Measurements from ENCODE around the gene MYO9A.

The MYO9A gene

DNA sequence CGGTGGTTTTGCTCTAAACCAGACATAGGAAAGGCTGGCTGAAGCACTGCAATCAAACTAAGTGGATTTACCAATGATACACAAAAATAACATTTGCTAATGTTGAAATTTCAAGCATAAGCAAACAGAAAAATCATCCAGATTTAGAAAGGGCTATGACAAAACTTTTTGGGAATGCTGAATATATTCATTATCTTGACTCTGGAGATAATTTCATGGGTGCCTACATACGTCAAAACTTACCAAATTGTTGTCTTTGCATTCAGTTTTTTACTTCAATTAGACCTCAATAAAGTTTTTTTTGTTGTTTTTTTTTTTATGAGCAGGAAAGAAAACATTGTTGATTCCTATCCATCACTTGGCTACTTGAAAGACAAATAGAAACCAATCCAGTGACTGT, 166.8 kb downstream of the MYO9A start:
- TF ChIP-seq, protein P1, sequence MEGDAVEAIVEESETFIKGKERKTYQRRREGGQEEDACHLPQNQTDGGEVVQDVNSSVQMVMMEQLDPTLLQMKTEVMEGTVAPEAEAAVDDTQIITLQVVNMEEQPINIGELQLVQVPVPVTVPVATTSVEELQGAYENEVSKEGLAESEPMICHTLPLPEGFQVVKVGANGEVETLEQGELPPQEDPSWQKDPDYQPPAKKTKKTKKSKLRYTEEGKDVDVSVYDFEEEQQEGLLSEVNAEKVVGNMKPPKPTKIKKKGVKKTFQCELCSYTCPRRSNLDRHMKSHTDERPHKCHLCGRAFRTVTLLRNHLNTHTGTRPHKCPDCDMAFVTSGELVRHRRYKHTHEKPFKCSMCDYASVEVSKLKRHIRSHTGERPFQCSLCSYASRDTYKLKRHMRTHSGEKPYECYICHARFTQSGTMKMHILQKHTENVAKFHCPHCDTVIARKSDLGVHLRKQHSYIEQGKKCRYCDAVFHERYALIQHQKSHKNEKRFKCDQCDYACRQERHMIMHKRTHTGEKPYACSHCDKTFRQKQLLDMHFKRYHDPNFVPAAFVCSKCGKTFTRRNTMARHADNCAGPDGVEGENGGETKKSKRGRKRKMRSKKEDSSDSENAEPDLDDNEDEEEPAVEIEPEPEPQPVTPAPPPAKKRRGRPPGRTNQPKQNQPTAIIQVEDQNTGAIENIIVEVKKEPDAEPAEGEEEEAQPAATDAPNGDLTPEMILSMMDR (IDR thresholded peaks at IDR 0.05; ENCODE audit: low read depth, low read length): no peak
- no peak for DNase-seq (ENCODE audit: extremely low read depth, low read depth)

DNA sequence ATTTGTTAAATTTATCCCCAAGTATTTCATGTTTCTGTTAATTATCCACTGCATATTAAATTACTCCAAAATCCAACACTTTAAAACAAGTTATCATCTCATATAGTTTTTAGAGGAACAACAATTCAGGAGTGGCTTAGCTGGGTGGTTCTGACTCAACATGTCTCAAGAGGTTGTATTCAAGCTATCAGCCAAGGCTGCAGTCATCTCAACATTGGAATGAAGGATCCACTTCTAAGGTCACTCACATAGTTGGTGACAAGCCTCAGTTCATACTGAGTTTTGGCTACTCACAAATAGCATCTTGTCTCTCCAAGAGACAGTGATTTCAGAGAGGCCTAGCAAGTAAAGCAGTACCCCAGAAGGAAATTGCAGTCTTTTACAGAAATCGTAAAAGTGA, 172.9 kb downstream of the MYO9A start:
- TF ChIP-seq, protein P1 (IDR thresholded peaks at IDR 0.05; ENCODE audit: low read depth, low read length): no peak

DNA sequence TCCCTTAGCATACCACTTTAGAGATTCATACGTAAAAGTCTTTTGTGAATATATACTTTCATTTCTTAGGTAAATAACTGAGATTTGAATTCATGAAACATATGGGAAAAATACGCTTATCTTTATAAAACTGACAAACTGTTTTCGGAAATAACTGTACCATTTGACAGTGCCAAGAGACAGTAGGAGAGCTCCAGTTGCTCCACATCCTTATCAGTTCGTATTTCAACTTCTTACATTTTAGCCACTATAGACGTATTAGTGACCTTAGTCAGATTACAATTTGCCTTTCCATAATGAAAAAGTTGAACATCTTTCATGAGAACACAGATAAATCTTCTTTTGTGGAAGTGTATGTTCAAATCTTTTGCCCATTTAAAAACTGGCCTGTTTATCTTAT, 174.1 kb downstream of the MYO9A start:
- TF ChIP-seq, protein P1 (IDR thresholded peaks at IDR 0.05; ENCODE audit: low read depth, low read length): no peak

More for the DNA sequence above, 172.9 kb downstream of the MYO9A start:
- no peak for DNase-seq (ENCODE audit: extremely low read depth, low read depth)

DNA sequence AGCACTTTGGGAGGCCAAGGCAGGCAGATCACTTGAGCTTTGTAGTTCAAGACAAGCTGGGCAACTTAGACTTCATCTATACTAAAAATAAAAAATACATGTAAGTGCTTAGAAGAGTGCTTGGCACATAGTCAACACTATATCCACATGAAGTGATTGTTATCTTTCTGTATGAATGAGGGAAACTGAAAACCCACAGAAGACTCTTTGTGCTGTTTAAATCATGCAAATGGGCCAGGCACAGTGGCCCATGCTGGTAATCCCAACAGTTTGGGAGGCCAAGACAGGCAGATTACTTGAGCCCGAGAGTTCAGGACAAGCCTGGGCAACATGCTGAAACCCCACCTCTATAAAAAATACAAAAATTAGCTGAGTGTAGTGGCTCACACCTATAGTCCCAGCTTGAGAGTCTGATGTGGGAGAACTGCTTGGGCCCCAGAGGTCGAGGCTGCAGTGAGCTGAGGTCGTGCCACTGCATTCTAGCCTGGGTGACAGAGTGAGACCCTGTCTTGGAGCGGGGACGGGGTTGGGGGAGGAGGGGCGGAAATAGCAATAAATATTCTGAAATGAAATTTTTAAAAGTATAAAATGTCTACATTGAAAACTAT, 177.9 kb downstream of the MYO9A start:
- TF ChIP-seq, protein P1 (IDR thresholded peaks at IDR 0.05; ENCODE audit: low read depth, low read length): no peak
- DNase-seq (ENCODE audit: extremely low read depth, low read depth): no peak

More for the DNA sequence above, 174.1 kb downstream of the MYO9A start:
- DNase-seq (ENCODE audit: extremely low read depth, low read depth): no peak

DNA sequence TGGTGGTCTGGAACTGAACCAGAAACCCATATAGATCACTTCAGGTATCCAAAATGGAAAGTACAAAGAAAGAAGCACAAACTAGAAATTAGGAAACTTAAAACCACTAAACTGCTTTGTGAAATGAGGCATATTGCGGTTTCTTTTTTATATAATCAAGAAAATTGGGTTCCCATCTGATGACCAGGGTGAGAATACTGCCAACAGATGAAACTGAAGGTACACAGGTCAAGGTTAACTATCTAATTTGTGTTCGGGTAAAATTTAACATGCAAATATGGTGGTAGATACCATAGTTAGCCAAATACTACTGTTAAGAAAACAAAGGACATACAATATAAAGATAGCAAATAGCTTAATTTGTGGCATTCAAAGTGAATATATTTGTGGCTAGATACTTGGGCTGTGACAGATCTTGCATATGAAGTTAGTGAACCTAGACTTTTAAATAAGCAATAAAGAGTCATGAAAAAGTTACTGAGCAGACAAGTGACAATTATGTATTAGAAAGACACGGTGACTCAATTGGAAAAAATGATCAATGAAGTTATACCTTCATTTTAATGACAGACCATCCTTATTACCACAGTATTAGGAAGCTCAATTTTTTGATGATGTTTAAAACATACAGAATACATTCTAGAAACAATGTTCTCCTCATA, 180.2 kb downstream of the MYO9A start:
- no peak for DNase-seq (ENCODE audit: extremely low read depth, low read depth)
- TF ChIP-seq, protein P1 (IDR thresholded peaks at IDR 0.05; ENCODE audit: low read depth, low read length): no peak

DNA sequence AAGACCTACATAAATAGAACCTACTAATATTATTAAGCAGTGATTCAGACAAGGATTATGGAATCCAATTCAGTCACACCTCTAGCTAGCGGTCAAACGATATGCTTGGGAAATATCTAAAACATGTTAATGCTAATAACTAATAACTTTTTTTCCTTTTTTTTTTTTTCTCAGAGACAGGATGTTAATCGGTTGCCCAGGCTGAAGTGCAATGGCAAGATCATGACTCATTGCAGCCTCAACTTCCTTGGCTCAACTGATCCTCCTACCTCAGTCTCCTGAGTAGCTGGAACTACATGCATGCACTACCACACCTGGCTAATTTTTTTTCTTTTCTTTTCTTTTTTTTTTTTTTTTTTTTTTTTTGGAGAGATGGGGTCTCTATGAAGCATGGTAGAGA, 183.5 kb downstream of the MYO9A start:
- no peak for DNase-seq (ENCODE audit: extremely low read depth, low read depth)
- TF ChIP-seq, protein P1 (IDR thresholded peaks at IDR 0.05; ENCODE audit: low read depth, low read length): no peak

DNA sequence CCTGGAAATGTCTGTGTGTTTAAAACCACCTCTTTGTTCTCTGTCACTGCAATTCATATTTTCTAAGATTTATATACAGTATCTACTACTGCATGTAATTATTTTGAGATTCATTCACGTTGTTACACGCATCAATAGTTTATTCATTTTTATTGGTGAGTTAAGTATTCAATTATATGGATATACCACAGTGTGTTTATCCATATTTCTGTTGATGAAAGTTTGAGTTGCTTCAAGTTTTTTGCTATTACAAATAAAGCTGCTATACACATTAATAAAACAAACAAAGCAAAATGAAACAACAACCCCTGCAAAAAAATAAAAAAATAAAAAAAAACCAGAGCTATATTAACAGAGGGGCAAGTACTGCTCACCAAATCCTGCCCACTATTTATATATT, 185.3 kb downstream of the MYO9A start:
- TF ChIP-seq, protein P1 (IDR thresholded peaks at IDR 0.05; ENCODE audit: low read depth, low read length): no peak
- no peak for DNase-seq (ENCODE audit: extremely low read depth, low read depth)
